Jurkat, Clone E6-1 (cell line): ENCODE results near the gene DAND5.

Source experiments
- DNase-seq: peaks from one replicate; pipeline ENCODE4 v3.0.0-alpha.2; 2011; ENCODE audit warnings: low read depth, low spot score
- H3K4me3 ChIP-seq: 2 replicates; pipeline ENCODE4 v1.5.1; 2011; ENCODE audit warnings: mild to moderate bottlenecking, low read length, control low read depth, moderate library complexity

DAND5 gene

GRCh38 chr19:13014921-13015280 lies 45.5 kb downstream of the DAND5 start:
- H3K4me3 ChIP-seq: no peak overlapping the region
- DNase-seq: no peak

GRCh38 chr19:13015361-13016223 lies 46.2 kb downstream of the DAND5 start:
- DNase-seq: peak; percentile 12
- H3K4me3 ChIP-seq: no peak overlapping the region

GRCh38 chr19:13016245-13016627 lies 46.9 kb downstream of the DAND5 start:
- no peak for DNase-seq
- H3K4me3 ChIP-seq: no peak overlapping the region

- no peak overlapping the region for H3K4me3 ChIP-seq
- DNase-seq: no peak
Measured at GRCh38 chr19:13016628-13017305, 47.4 kb downstream of the DAND5 start.

- no peak for DNase-seq
- H3K4me3 ChIP-seq: no peak overlapping the region
Measured at GRCh38 chr19:13017306-13018034, 48.1 kb downstream of the DAND5 start.

GRCh38 chr19:13018035-13018914 lies 48.9 kb downstream of the DAND5 start:
- DNase-seq: no peak
- no peak overlapping the region for H3K4me3 ChIP-seq

GRCh38 chr19:13019332-13019731 lies 50.0 kb downstream of the DAND5 start:
- no peak for DNase-seq
- no peak overlapping the region for H3K4me3 ChIP-seq

GRCh38 chr19:13020002-13020414 lies 50.6 kb downstream of the DAND5 start:
- no peak overlapping the region for H3K4me3 ChIP-seq
- DNase-seq: no peak

GRCh38 chr19:13022111-13022858 lies 52.9 kb downstream of the DAND5 start:
- no peak for DNase-seq
- no peak overlapping the region for H3K4me3 ChIP-seq

- DNase-seq: no peak
- H3K4me3 ChIP-seq: no peak overlapping the region
Measured at GRCh38 chr19:13022859-13023636, 53.7 kb downstream of the DAND5 start.

- no peak overlapping the region for H3K4me3 ChIP-seq
Measured at GRCh38 chr19:13023656-13024055, 54.3 kb downstream of the DAND5 start.

More at GRCh38 chr19:13023656-13024055, 54.3 kb downstream of the DAND5 start:
- no peak for DNase-seq
